Measurements from ENCODE around the gene MPL.

The MPL gene

GRCh38 chr1:43352351-43352705, 14.7 kb downstream of the MPL start:
- Histone ChIP-seq H3K4me2 (ENCODE audit: low read depth, low read length, poor library complexity, severe bottlenecking) (no peak overlapping the region), H3K9ac (ENCODE audit: low read length) (no peak overlapping the region), H4K20me1 (ENCODE audit: low read depth, low read length) (no peaks in the 10 kb centered on the region), H3K9me3 (ENCODE audit: insufficient read depth, low read length) (no peaks in the 10 kb centered on the region), H3F3A (ENCODE audit: insufficient read depth) (peaks cover 18% of the 10 kb centered on the region), H3K9me2 (replicated peaks; ENCODE audit: insufficient read depth, low read length) (no peaks in the 10 kb centered on the region), H2AFZ (ENCODE audit: low read depth, low read length, severe bottlenecking) (no peak overlapping the region), H3K27ac (ENCODE audit: low read depth, low read length) (no peak overlapping the region), H3K79me2 (ENCODE audit: insufficient read depth, low read length) (no peaks in the 10 kb centered on the region), H3K36me3 (ENCODE audit: low read length) (no peaks in the 10 kb centered on the region), H3K4me3 (ENCODE audit: insufficient read depth, low read length, poor library complexity, severe bottlenecking) (no peak overlapping the region), H3K27me3 (ENCODE audit: low read length) (no peaks in the 10 kb centered on the region)
- TF ChIP-seq EZH2phosphoT487 (conservative IDR thresholded peaks at IDR 0.05; ENCODE audit: low read length) (no peak), CTCF (IDR thresholded peaks at IDR 0.05; ENCODE audit: insufficient read depth, low read length, poor library complexity, severe bottlenecking) (no peak)

- Histone ChIP-seq H4K20me1 (ENCODE audit: low read depth, low read length) (no peaks in the 10 kb centered on the region), H3F3A (ENCODE audit: insufficient read depth) (peaks cover 17% of the 10 kb centered on the region), H2AFZ (ENCODE audit: low read depth, low read length, severe bottlenecking) (no peak overlapping the region), H3K9ac (ENCODE audit: low read length) (no peak overlapping the region), H3K4me3 (ENCODE audit: insufficient read depth, low read length, poor library complexity, severe bottlenecking) (no peak overlapping the region), H3K79me2 (ENCODE audit: insufficient read depth, low read length) (no peaks in the 10 kb centered on the region), H3K9me3 (ENCODE audit: insufficient read depth, low read length) (no peaks in the 10 kb centered on the region), H3K4me2 (ENCODE audit: low read depth, low read length, poor library complexity, severe bottlenecking) (no peak overlapping the region), H3K27ac (ENCODE audit: low read depth, low read length) (no peak overlapping the region), H3K9me2 (replicated peaks; ENCODE audit: insufficient read depth, low read length) (no peaks in the 10 kb centered on the region), H3K36me3 (ENCODE audit: low read length) (no peaks in the 10 kb centered on the region), H3K27me3 (ENCODE audit: low read length) (no peaks in the 10 kb centered on the region)
- TF ChIP-seq CTCF (IDR thresholded peaks at IDR 0.05; ENCODE audit: insufficient read depth, low read length, poor library complexity, severe bottlenecking) (no peak), EZH2phosphoT487 (conservative IDR thresholded peaks at IDR 0.05; ENCODE audit: low read length) (no peak)
Measured at GRCh38 chr1:43352881-43353280, 15.3 kb downstream of the MPL start.

- Histone ChIP-seq H3K4me2 (ENCODE audit: low read depth, low read length, poor library complexity, severe bottlenecking) (no peak overlapping the region), H3K27ac (ENCODE audit: low read depth, low read length) (no peak overlapping the region), H3F3A (ENCODE audit: insufficient read depth) (peaks cover 10% of the 10 kb centered on the region), H3K9me3 (ENCODE audit: insufficient read depth, low read length) (no peaks in the 10 kb centered on the region), H2AFZ (ENCODE audit: low read depth, low read length, severe bottlenecking) (no peak overlapping the region), H4K20me1 (ENCODE audit: low read depth, low read length) (no peaks in the 10 kb centered on the region), H3K4me3 (ENCODE audit: insufficient read depth, low read length, poor library complexity, severe bottlenecking) (no peak overlapping the region), H3K9me2 (replicated peaks; ENCODE audit: insufficient read depth, low read length) (no peaks in the 10 kb centered on the region), H3K9ac (ENCODE audit: low read length) (no peak overlapping the region), H3K27me3 (ENCODE audit: low read length) (no peaks in the 10 kb centered on the region), H3K79me2 (ENCODE audit: insufficient read depth, low read length) (peaks cover 6% of the 10 kb centered on the region), H3K36me3 (ENCODE audit: low read length) (no peaks in the 10 kb centered on the region)
- TF ChIP-seq EZH2phosphoT487 (conservative IDR thresholded peaks at IDR 0.05; ENCODE audit: low read length) (no peak), CTCF (IDR thresholded peaks at IDR 0.05; ENCODE audit: insufficient read depth, low read length, poor library complexity, severe bottlenecking) (no peak)
Measured at GRCh38 chr1:43354471-43354870, 16.9 kb downstream of the MPL start.

GRCh38 chr1:43354936-43355335, 17.3 kb downstream of the MPL start:
- no peak for TF ChIP-seq EZH2phosphoT487 (conservative IDR thresholded peaks at IDR 0.05; ENCODE audit: low read length)
- no peak for TF ChIP-seq CTCF (IDR thresholded peaks at IDR 0.05; ENCODE audit: insufficient read depth, low read length, poor library complexity, severe bottlenecking)
- H3K4me3 ChIP-seq (ENCODE audit: insufficient read depth, low read length, poor library complexity, severe bottlenecking), result no peak overlapping the region
- H3K27me3 ChIP-seq (ENCODE audit: low read length), result no peaks in the 10 kb centered on the region
- no peak overlapping the region for H2AFZ ChIP-seq (ENCODE audit: low read depth, low read length, severe bottlenecking)
- no peaks in the 10 kb centered on the region for H3K36me3 ChIP-seq (ENCODE audit: low read length)
- H3K27ac ChIP-seq (ENCODE audit: low read depth, low read length), result no peak overlapping the region
- H3K9me3 ChIP-seq (ENCODE audit: insufficient read depth, low read length), result no peaks in the 10 kb centered on the region
- H3K9ac ChIP-seq (ENCODE audit: low read length), result no peak overlapping the region
- no peaks in the 10 kb centered on the region for H4K20me1 ChIP-seq (ENCODE audit: low read depth, low read length)
- peaks cover 5% of the 10 kb centered on the region for H3F3A ChIP-seq (ENCODE audit: insufficient read depth)
- peaks cover 10% of the 10 kb centered on the region for H3K79me2 ChIP-seq (ENCODE audit: insufficient read depth, low read length)
- no peak overlapping the region for H3K4me2 ChIP-seq (ENCODE audit: low read depth, low read length, poor library complexity, severe bottlenecking)
- H3K9me2 ChIP-seq (replicated peaks; ENCODE audit: insufficient read depth, low read length), result no peaks in the 10 kb centered on the region

Data from SU-DHL-6 (cell line).